Measurements from ENCODE around the gene IRF2. TPM values are rescaled to one million over a fixed set of nuclear protein-coding genes. Genes with fewer than 3 reads are reported as not detected.

Gene IRF2
- total and polyA plus RNA-seq, 2 of the 8 experiments (the other 6 are each of a cell fraction or from before 2014, with no cell fraction given) = 13.8 to 17.0 TPM

DNA sequence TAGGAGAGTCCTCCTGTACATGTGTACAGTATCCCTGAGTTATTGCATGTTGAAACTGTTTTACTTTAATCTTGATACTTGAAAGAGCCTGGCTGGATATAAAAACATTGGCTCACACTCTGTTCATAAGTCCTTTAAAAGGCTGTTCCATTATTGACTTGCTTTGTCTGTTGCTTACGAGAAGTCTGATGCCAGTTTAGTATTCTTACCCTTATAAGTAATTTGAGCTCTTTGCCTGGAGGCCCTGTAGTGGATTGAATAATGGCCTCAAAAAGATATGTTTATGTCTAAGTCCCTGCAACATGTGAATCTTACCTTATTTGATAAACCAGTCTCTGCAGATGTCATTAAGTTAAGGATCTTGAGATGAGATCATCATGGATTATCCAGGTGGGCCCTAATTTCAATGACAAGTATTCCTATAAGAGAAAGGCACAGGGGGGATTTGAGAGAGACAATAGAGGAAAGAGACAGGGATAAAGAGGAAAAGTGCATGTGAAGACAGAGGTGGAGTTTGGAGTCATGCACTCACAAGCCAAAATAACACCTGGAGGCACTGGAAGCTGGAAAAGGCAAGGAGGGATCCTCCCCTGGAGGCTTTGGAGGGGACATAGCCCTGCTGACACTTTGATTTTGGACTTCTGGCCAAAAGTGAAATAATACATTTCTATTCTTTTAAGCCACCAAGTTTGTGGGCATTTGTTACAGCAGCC, 98.1 kb downstream of the IRF2 start:
- Histone ChIP-seq H4K8ac (ENCODE audit: extremely low read depth, insufficient read depth, low read length) (no peak overlapping the region), H3K27ac (ENCODE audit: low read depth, low read length) (no peak overlapping the region), H3K23me2 (ENCODE audit: low read depth, low read length) (no peaks in the 10 kb centered on the region; the same call in 1 of the 2 replicates), H2BK15ac (ENCODE audit: low read length) (no peak overlapping the region), H3K4me1 (replicated peaks in 1 of 4; ENCODE audit: control insufficient read depth in 3 of 4, insufficient read depth in 4 of 4, low read length in 3 of 4) (peaks cover 0 to 2% (median 0%) of the 10 kb centered on the region in 4 experiments; a peak in 1 of 7 replicates), H3K56ac (replicated peaks; ENCODE audit: insufficient read length, low read depth, low read length) (no peak overlapping the region), H2AFZ (ENCODE audit: low read length) (no peak overlapping the region), H3K79me2 (ENCODE audit: control insufficient read depth in 1 of 2, insufficient read depth in 2 of 2, low read length in 2 of 2) (no peaks in the 10 kb centered on the region), H3K4me2 (ENCODE audit: insufficient read depth in 1 of 2, low read depth in 2 of 2, low read length in 2 of 2) (no peak overlapping the region), H4K5ac (ENCODE audit: insufficient read length, low read depth, low read length) (no peak overlapping the region), H3K18ac (ENCODE audit: extremely low read depth, low read length) (no peak overlapping the region), H2BK12ac (ENCODE audit: low read depth, low read length) (no peak overlapping the region), H3K4ac (replicated peaks; ENCODE audit: insufficient read length, low read depth, low read length) (no peak overlapping the region), H2AK5ac (ENCODE audit: low read depth, low read length) (no peak overlapping the region), H3K9me3 (ENCODE audit: insufficient read depth in 2 of 2, low read depth in 1 of 2, low read length in 1 of 2) (0 out of 4 replicates have a peak, but pooled peaks cover 0 to 4% of the 10 kb centered on the region in 2 experiments), H3K27me3 (replicated peaks in 1 of 4; ENCODE audit: control insufficient read depth in 3 of 4, extremely low read depth in 1 of 4, insufficient read depth in 3 of 4, low read length in 3 of 4) (no peaks in the 10 kb centered on the region), H2BK20ac (ENCODE audit: low read length) (no peak overlapping the region), H3K36me3 (ENCODE audit: control insufficient read depth in 2 of 4, insufficient read depth in 4 of 4, low read length in 3 of 4) (no peaks in the 10 kb centered on the region), H3K4me3 (ENCODE audit: extremely low read depth in 1 of 4, insufficient read depth in 2 of 4, low read depth in 3 of 4, low read length in 4 of 4) (no peak overlapping the region), H3K79me1 (ENCODE audit: low read depth, low read length) (no peaks in the 10 kb centered on the region), H3K14ac (ENCODE audit: insufficient read length) (no peak overlapping the region), H3K23ac (ENCODE audit: insufficient read length) (no peak overlapping the region), H2BK120ac (replicated peaks; ENCODE audit: low read depth, low read length) (no peak overlapping the region), H4K20me1 (replicated peaks in 1 of 2; ENCODE audit: control insufficient read depth in 1 of 2, insufficient read depth in 2 of 2, low read length in 2 of 2) (no peaks in the 10 kb centered on the region), H2BK5ac (ENCODE audit: low read depth, low read length) (no peak overlapping the region), H4K91ac (replicated peaks; ENCODE audit: insufficient read length, low read length) (no peak overlapping the region), H3K9ac (replicated peaks in 1 of 4; ENCODE audit: extremely low read depth in 1 of 4, low read depth in 3 of 4, low read length in 3 of 4) (no peak overlapping the region)
- TF ChIP-seq TAF7 (optimal IDR thresholded peaks at IDR 0.05; ENCODE audit: borderline replicate concordance, low read depth, low read length) = no peak
- no peak for TF ChIP-seq POLR2AphosphoS5 (IDR thresholded peaks at IDR 0.05; ENCODE audit: low read depth, low read length)
- no peak for TF ChIP-seq EGR1 (IDR thresholded peaks at IDR 0.05; ENCODE audit: borderline replicate concordance, low read depth, low read length)
- TF ChIP-seq RXRA (IDR thresholded peaks at IDR 0.05; ENCODE audit: insufficient read depth, low read depth, low read length) = no peak
- 0 out of 2 replicates have a peak, but pooled peaks have one; percentile 10 for TF ChIP-seq TCF12 (IDR thresholded peaks at IDR 0.05; ENCODE audit: low read depth, low read length)
- TF ChIP-seq TBP (IDR thresholded peaks at IDR 0.05; ENCODE audit: low read depth, low read length) = no peak
- no peak for TF ChIP-seq POU5F1 (IDR thresholded peaks at IDR 0.05; ENCODE audit: low read depth, low read length)
- peak; percentile 59; the same call in 1 of the 2 replicates for TF ChIP-seq JUND (IDR thresholded peaks at IDR 0.05; ENCODE audit: low read length)
- no peak for TF ChIP-seq KDM5A (IDR thresholded peaks at IDR 0.05; ENCODE audit: low read length)
- peak; percentile 19 for FAIRE-seq
- WGBS, 2 experiments (ENCODE audit: extremely low coverage in 1 of 2, insufficient coverage in 1 of 2, insufficient read length in 1 of 2, insufficient replicate concordance in 2 of 2, low coverage in 1 of 2, low lambda C conversion rate in 2 of 2, missing lambda C conversion rate in 1 of 2) = 92% methylated on average over 1 of the region's 1 CpG; no CpG with 5 or more reads in 1 of the 2 experiments
- no peak for DNase-seq (ENCODE audit: low read depth in 1 of 2, low spot score in 2 of 2)
- POLR2A ChIA-PET (ENCODE audit: partially characterized antibody) = no interaction called here
- CTCF ChIA-PET (ENCODE audit: partially characterized antibody) = interaction anchor here (0.5 to 1.1 kb wide), 3 partner anchors 9 to 89 kb away, joined by 3 to 5 read pairs (median 3); no protein-coding TSS in a partner anchor
